NCI-H2107 treated with DMSO at 0.1 percent for 48 hours (cell line): ENCODE data around the gene RRP9.
"Not testable (repeated sequence)": the region's sequence is repeated elsewhere in the genome, so short reads cannot be mapped to it uniquely, and the experiment has no call there.

Source experiments
- DNase-seq: peaks from one replicate; lab custom pipeline; 2025; ENCODE audit not compliant: unreplicated experiment; lab: John Stamatoyannopoulos, UW

The RRP9 gene

GRCh38 chr3:51916418-51916817 lies 25.3 kb downstream of the RRP9 start:
- no peak for DNase-seq

- no peak for DNase-seq
Observed at GRCh38 chr3:51908026-51908425, 33.7 kb downstream of the RRP9 start.

GRCh38 chr3:51904034-51904823 lies 37.5 kb downstream of the RRP9 start:
- DNase-seq = no peak

- DNase-seq = not testable (repeated sequence)
Observed at GRCh38 chr3:51902361-51902760, 39.3 kb downstream of the RRP9 start.

- not testable (repeated sequence) for DNase-seq
Observed at GRCh38 chr3:51900043-51900442, 41.7 kb downstream of the RRP9 start.

GRCh38 chr3:51897391-51897790 lies 44.3 kb downstream of the RRP9 start:
- no peak for DNase-seq

GRCh38 chr3:51896607-51897305 lies 44.9 kb downstream of the RRP9 start:
- no peak for DNase-seq

- no peak for DNase-seq
Observed at GRCh38 chr3:51894939-51895338, 46.8 kb downstream of the RRP9 start.

GRCh38 chr3:51894391-51894790 lies 47.3 kb downstream of the RRP9 start:
- DNase-seq = no peak

GRCh38 chr3:51891242-51892039 lies 50.3 kb downstream of the RRP9 start:
- no peak for DNase-seq

GRCh38 chr3:51888463-51889105 lies 53.1 kb downstream of the RRP9 start:
- no peak for DNase-seq

- DNase-seq = no peak
Observed at GRCh38 chr3:51887620-51888019, 54.1 kb downstream of the RRP9 start.

GRCh38 chr3:51886447-51886846 lies 55.3 kb downstream of the RRP9 start:
- no peak for DNase-seq
